WI38 (cell line): ENCODE data around the gene SCGB1A1.
"Not testable (repeated sequence)": the region's sequence is repeated elsewhere in the genome, so short reads cannot be mapped to it uniquely, and the experiment has no call there.

Source experiments
- H3K4me3 ChIP-seq: 2 replicates; pipeline ENCODE4 v1.5.1; 2011; ENCODE audit warnings: low read depth, mild to moderate bottlenecking, control low read depth, low read length
- CTCF ChIP-seq: IDR thresholded peaks from 2 replicates; pipeline ENCODE4 v1.5.1; 2012; ENCODE audit warnings: low read depth, mild to moderate bottlenecking, control low read depth, low read length

Gene SCGB1A1

GRCh38 chr11:62443390-62444235, 24.8 kb downstream of the SCGB1A1 start:
- peak overlapping the region; percentile 42 for H3K4me3 ChIP-seq
- TF ChIP-seq CTCF, result no peak

- H3K4me3 ChIP-seq, result peak overlapping the region; percentile 42
- TF ChIP-seq CTCF, result no peak
These were observed 25.5 kb downstream of the SCGB1A1 start for GRCh38 chr11:62444236-62444833.

- peak overlapping the region; percentile 42; the same call in 1 of the 2 replicates for H3K4me3 ChIP-seq
- no peak for TF ChIP-seq CTCF
These were observed 26.0 kb downstream of the SCGB1A1 start for GRCh38 chr11:62444835-62445234.

- TF ChIP-seq CTCF, result no peak
- no peak overlapping the region for H3K4me3 ChIP-seq
These were observed 26.5 kb downstream of the SCGB1A1 start for GRCh38 chr11:62445314-62445740.

GRCh38 chr11:62446091-62446490, 27.3 kb downstream of the SCGB1A1 start:
- H3K4me3 ChIP-seq, result no peak overlapping the region
- TF ChIP-seq CTCF, result no peak

GRCh38 chr11:62449451-62449851, 30.6 kb downstream of the SCGB1A1 start:
- H3K4me3 ChIP-seq, result no peak overlapping the region
- TF ChIP-seq CTCF, result no peak

- H3K4me3 ChIP-seq, result not testable (repeated sequence)
These were observed 31.1 kb downstream of the SCGB1A1 start for GRCh38 chr11:62449912-62450311.
